ENCODE data around the gene HNRNPUL2.

GRCh38 chr11:62721994-62722393, 5.3 kb downstream of the HNRNPUL2 start:
- TF ChIP-seq CTCF (IDR thresholded peaks at IDR 0.05) (no peak), EZH2 (IDR thresholded peaks at IDR 0.05; ENCODE audit: borderline replicate concordance, insufficient read depth, low read depth, low read length, poor library complexity, severe bottlenecking) (no peak)

Data from B cell (primary cell).